ENCODE results near the gene TEX52.

DNA sequence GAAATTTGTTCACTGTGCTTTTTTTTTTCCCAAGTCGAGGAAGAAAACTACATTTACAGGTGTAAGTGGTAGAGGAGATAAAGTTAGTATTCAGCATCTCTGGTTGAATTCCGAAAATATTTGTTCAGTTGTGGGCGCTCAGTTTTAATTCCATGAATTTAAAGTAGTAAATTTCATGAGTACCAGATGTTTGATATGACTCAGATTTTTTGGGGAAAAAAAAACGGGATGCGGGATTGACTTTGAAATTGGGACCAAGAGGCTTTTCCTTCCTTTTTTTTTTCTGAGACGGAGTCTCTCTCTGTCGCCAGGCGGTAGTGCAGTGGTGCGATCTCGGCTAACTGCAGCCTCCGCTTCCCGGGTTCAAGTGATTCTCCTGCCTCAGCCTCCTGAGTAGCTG lies 35.4 kb upstream of the TEX52 start:
- TF ChIP-seq, protein P1, sequence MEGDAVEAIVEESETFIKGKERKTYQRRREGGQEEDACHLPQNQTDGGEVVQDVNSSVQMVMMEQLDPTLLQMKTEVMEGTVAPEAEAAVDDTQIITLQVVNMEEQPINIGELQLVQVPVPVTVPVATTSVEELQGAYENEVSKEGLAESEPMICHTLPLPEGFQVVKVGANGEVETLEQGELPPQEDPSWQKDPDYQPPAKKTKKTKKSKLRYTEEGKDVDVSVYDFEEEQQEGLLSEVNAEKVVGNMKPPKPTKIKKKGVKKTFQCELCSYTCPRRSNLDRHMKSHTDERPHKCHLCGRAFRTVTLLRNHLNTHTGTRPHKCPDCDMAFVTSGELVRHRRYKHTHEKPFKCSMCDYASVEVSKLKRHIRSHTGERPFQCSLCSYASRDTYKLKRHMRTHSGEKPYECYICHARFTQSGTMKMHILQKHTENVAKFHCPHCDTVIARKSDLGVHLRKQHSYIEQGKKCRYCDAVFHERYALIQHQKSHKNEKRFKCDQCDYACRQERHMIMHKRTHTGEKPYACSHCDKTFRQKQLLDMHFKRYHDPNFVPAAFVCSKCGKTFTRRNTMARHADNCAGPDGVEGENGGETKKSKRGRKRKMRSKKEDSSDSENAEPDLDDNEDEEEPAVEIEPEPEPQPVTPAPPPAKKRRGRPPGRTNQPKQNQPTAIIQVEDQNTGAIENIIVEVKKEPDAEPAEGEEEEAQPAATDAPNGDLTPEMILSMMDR (IDR thresholded peaks at IDR 0.05; ENCODE audit: insufficient read depth, low read length, poor library complexity, severe bottlenecking) = no peak
- TF ChIP-seq EZH2phosphoT487 (conservative IDR thresholded peaks at IDR 0.05; ENCODE audit: low read length) = no peak
